ENCODE data around the gene PLXNC1.

The PLXNC1 gene

DNA sequence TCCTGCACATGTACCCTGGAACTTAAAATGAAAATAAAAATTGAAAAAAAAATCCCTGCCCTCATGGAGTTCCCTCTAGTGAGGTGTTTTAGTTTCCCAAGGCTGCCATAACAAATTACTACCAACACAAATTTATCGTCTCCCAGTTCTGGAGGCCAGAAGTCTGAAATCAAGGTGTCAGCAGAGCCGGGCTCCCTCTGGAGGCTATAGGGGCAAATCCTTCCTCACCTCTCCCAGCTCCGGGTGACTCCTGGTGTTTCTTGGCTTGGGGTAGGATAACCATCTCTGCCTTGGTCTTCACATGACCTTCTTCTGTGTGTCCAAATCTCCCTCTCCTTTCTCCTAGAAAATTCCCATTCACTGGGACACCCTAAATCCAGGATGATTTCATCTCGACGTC, 50.1 kb downstream of the PLXNC1 start:
- H3K4me1 ChIP-seq (ENCODE audit: control insufficient read depth in 1 of 2, insufficient read depth in 1 of 2, low read depth in 1 of 2, low read length in 1 of 2): peaks cover 12 to 24% of the 10 kb centered on the region in 2 experiments
- H3K27ac ChIP-seq: peak overlapping the region; percentile 38
- H3K9me3 ChIP-seq: no peaks in the 10 kb centered on the region
- H3K36me3 ChIP-seq: peaks cover 94% of the 10 kb centered on the region
- H3K4me3 ChIP-seq (ENCODE audit: low read depth in 1 of 2, low read length in 1 of 2): no peak overlapping the region
- TF ChIP-seq, protein P1, sequence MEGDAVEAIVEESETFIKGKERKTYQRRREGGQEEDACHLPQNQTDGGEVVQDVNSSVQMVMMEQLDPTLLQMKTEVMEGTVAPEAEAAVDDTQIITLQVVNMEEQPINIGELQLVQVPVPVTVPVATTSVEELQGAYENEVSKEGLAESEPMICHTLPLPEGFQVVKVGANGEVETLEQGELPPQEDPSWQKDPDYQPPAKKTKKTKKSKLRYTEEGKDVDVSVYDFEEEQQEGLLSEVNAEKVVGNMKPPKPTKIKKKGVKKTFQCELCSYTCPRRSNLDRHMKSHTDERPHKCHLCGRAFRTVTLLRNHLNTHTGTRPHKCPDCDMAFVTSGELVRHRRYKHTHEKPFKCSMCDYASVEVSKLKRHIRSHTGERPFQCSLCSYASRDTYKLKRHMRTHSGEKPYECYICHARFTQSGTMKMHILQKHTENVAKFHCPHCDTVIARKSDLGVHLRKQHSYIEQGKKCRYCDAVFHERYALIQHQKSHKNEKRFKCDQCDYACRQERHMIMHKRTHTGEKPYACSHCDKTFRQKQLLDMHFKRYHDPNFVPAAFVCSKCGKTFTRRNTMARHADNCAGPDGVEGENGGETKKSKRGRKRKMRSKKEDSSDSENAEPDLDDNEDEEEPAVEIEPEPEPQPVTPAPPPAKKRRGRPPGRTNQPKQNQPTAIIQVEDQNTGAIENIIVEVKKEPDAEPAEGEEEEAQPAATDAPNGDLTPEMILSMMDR (IDR thresholded peaks at IDR 0.05): no peak
- H3K27me3 ChIP-seq: no peaks in the 10 kb centered on the region

DNA sequence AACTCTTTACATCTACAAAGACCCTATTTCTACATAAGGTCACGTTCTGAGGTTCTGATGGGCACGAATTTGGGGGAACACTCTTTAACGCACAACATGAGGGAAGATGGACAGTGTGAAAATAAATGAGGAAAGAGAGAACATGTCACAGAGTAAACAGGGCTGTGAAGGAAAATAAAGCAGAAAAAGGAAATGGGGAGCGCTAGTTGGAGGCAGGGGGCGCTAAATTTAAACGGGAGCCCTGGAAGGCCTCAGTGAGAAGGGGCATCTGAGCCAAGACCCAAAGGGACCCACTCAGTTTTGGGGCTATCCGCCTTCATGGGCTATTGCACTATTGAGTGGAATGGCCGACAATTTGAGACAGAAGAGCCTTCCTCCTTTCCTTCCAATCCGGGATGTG, 50.5 kb downstream of the PLXNC1 start:
- Histone ChIP-seq H3K36me3 (peaks cover 90% of the 10 kb centered on the region), H3K9me3 (no peaks in the 10 kb centered on the region), H3K27me3 (no peaks in the 10 kb centered on the region), H3K4me1 (ENCODE audit: control insufficient read depth in 1 of 2, insufficient read depth in 1 of 2, low read depth in 1 of 2, low read length in 1 of 2) (peaks cover 16 to 28% of the 10 kb centered on the region in 2 experiments), H3K27ac (peak overlapping the region; percentile 50), H3K4me3 (ENCODE audit: low read depth in 1 of 2, low read length in 1 of 2) (no peak overlapping the region)
- TF ChIP-seq, protein P1 (IDR thresholded peaks at IDR 0.05): no peak

DNA sequence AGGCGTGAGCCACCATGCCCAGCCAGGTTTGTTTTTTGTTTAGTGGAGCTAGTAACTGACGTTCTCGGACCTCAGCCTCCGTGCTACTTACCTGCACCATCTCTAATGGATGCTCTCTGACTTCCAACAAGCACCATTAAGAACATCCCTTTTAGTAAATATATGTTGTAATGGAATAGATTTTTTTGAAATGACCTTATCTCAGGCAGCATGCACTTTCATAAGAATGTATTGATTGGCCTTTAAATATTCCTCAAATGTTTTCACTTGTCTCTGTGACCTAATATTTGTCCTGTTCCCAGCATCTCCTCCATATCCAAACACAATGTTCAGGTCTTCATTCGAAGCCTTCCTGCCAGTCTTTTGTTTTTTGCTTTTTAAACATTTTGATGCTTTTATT, 51.7 kb downstream of the PLXNC1 start:
- H3K36me3 ChIP-seq: peaks cover 78% of the 10 kb centered on the region
- H3K27me3 ChIP-seq: no peaks in the 10 kb centered on the region
- H3K4me3 ChIP-seq (ENCODE audit: low read depth in 1 of 2, low read length in 1 of 2): no peak overlapping the region
- H3K4me1 ChIP-seq (ENCODE audit: control insufficient read depth in 1 of 2, insufficient read depth in 1 of 2, low read depth in 1 of 2, low read length in 1 of 2): peaks cover 28 to 40% of the 10 kb centered on the region in 2 experiments
- peak overlapping the region; percentile 50 for H3K27ac ChIP-seq
- TF ChIP-seq, protein P1 (IDR thresholded peaks at IDR 0.05): no peak
- H3K9me3 ChIP-seq: no peaks in the 10 kb centered on the region

DNA sequence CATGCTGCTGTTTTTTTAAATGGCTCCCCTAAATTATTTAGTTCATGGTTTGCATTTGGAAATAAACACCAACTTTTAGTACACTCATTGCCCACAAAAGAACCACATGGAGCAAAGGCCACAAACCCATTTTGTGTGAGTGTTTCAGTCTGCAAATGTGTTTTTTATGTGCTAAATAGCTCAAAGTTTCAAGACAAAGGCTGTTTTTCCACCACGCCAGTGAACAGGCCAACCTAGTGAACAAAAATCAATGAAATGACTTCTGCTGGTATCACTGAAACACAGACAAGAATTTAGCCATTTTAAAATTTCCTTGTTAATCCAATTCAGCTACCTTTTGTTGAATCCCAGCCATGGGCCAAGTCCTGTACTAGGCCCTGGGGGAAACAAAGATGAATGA, 52.3 kb downstream of the PLXNC1 start:
- H3K9me3 ChIP-seq: no peaks in the 10 kb centered on the region
- peaks cover 34 to 46% of the 10 kb centered on the region in 2 experiments for H3K4me1 ChIP-seq (ENCODE audit: control insufficient read depth in 1 of 2, insufficient read depth in 1 of 2, low read depth in 1 of 2, low read length in 1 of 2)
- H3K4me3 ChIP-seq (ENCODE audit: low read depth in 1 of 2, low read length in 1 of 2): no peak overlapping the region
- TF ChIP-seq, protein P1 (IDR thresholded peaks at IDR 0.05): no peak
- peak overlapping the region; percentile 50 for H3K27ac ChIP-seq
- H3K27me3 ChIP-seq: no peaks in the 10 kb centered on the region
- peaks cover 72% of the 10 kb centered on the region for H3K36me3 ChIP-seq

DNA sequence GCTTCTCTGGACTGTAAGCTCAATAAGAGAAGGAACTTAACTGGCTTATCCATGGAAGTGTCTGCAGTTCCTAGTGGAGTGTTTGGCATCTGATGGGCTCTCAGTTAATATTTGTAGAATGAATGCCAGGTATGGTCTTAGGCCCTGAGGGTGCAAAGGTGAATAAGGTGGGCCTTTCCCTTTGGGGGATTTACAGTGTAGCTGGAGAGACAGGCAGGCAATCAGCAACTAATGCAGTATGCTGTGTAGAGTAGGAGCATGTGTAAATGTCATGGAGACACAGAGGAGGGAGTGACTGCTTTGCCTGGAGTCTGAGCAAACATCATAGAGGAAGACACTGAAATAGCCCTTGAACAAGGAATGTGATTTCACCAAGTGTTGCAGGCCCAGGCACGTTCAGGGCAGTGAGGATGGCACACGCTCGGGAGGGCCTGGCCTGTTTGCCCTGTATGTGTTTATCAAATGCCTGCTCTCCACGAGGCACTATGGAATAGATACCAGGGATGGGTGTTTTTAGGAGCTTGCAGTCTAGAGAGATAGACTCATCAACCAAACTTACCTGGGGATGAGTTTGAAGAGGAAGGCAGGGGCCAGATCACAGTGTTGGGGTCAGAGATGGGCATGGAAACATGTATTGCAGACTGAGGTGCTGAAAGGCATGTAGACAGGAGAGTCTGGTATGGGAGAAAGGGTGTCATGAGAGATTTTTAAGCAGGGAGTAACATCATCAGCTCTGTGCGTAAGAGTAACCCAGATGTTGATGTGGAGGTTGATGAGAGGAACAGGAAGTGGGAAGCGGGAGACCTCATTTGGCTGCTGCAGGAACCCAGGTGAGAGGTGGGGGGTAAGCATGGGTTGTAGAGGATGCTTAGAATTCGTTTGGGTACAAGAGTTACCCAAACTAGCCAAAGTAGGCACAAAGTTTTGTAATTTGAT, 54.1 kb downstream of the PLXNC1 start:
- Histone ChIP-seq H3K4me3 (ENCODE audit: low read depth in 1 of 2, low read length in 1 of 2) (no peak overlapping the region), H3K9me3 (no peaks in the 10 kb centered on the region), H3K36me3 (peaks cover 54% of the 10 kb centered on the region), H3K27me3 (no peaks in the 10 kb centered on the region), H3K27ac (peak overlapping the region; percentile 95), H3K4me1 (ENCODE audit: control insufficient read depth in 1 of 2, insufficient read depth in 1 of 2, low read depth in 1 of 2, low read length in 1 of 2) (peaks cover 53 to 64% of the 10 kb centered on the region in 2 experiments)
- TF ChIP-seq, protein P1 (IDR thresholded peaks at IDR 0.05): no peak

All from neutrophil (primary cell).